Activated CD4-positive, CD25-positive, alpha-beta regulatory T cell treated with anti-CD3 and anti-CD28 coated beads, Interleukin-2, amount 50 U/mL, for 16 hours (primary cell): ENCODE measurements around the gene SYNJ1.
"Not testable (repeated sequence)": the region's sequence is repeated elsewhere in the genome, so short reads cannot be mapped to it uniquely, and the experiment has no call there.

Experiments used
- DNase-seq: peaks from one replicate; pipeline ENCODE4 v3.0.0-alpha.2; 2020; ENCODE audit warnings: low read depth, low spot score

The SYNJ1 gene

GRCh38 chr21:32690085-32690484, 37.7 kb downstream of the SYNJ1 start:
- no peak for DNase-seq

DNA sequence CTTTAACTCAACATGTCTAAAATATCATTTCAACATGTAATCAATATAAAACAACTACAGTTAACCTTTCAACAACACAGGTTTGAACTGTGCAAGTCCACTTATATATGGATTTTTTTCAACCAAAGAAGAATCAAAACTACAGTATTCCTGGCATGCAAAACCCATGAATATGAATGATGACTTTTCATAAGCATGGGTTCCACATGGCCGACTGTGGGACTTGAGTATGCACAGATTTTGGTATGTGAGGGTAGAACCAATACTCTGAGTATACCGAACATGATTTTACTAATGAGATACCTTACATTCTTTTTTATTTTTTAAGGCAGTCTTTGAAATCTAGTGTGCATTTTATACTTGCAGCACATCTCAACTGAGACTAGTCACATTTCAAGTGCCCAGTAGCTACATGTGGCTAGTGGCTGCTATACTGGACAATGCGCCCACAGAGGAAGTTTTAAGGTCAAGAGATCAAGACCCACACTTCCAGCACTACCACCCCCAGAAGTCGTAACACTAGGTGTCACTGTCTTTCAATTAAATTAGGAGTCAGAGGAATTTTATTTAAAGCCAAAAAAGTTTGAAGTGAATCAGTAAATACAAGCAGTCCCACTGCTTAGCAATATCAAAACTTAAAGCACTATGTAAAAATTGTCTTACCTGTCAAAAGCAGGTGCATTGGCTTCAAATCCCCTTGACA, 40.0 kb downstream of the SYNJ1 start:
- no peak for DNase-seq

GRCh38 chr21:32682696-32683474, 44.9 kb downstream of the SYNJ1 start:
- no peak for DNase-seq

GRCh38 chr21:32674731-32675130, 53.1 kb downstream of the SYNJ1 start:
- no peak for DNase-seq

DNA sequence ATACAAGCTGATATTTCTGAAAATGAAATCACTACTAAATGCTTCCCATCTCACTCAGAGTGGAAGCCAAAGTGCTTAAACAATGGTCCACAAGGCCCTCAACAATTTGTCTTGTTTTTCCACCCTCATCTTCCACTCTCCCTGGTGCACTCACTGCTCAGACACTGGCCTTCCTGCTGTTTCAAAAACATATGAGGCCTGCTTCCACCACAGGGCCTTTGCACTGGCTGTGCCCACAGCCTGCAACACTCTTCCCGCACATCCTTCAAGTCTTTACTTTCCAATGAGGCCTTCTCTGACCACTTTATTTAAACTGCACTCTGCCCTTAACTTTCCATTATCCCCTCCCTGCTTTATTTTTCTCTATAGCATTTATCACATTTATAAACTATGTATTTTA, 53.8 kb downstream of the SYNJ1 start:
- DNase-seq = no peak

GRCh38 chr21:32666258-32666657, 61.6 kb downstream of the SYNJ1 start:
- no peak for DNase-seq

GRCh38 chr21:32664095-32664494, 63.7 kb downstream of the SYNJ1 start:
- not testable (repeated sequence) for DNase-seq

DNA sequence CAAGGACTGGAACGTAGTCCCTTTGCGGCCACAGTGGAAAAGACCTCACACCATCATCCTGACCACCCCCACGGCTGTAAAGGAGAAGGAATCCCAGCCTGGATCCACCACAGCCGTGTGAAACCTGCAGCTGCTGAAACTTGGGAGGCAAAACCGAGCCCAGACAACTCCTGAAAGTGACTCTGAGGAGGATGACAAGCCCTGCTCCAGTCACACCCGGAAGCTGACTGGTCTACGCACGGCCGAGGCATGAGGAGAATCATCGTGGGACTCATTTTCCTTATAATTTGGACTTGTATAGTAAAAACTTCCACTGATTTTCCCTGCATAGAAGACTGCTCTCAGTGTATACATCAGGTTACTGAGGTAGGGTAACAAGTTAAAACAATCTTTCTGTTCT, 65.8 kb downstream of the SYNJ1 start:
- DNase-seq = not testable (repeated sequence)

- DNase-seq = not testable (repeated sequence)
Observed at GRCh38 chr21:32661026-32661782, 66.6 kb downstream of the SYNJ1 start.

GRCh38 chr21:32658524-32658923, 69.3 kb downstream of the SYNJ1 start:
- no peak for DNase-seq

GRCh38 chr21:32653326-32653901, 74.4 kb downstream of the SYNJ1 start:
- no peak for DNase-seq

DNA sequence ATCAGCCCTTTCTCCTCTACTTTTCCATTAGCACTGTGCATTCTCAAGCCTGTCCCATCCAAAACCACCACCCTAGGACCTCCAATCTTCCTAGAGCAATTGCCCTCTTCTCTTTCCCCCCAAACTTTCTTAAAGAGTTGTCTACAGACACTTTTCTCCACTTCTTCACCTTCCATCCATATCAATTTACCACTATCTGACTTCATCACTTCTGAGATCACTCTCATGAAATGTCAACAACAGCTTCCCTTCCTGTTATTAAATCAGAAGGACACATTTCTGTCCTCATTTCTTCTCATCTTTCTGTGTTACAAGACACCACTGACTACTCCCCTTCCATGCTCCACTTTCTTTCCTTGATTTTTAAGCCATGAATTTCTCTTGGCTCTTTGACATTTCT, 79.6 kb downstream of the SYNJ1 start:
- no peak for DNase-seq

DNA sequence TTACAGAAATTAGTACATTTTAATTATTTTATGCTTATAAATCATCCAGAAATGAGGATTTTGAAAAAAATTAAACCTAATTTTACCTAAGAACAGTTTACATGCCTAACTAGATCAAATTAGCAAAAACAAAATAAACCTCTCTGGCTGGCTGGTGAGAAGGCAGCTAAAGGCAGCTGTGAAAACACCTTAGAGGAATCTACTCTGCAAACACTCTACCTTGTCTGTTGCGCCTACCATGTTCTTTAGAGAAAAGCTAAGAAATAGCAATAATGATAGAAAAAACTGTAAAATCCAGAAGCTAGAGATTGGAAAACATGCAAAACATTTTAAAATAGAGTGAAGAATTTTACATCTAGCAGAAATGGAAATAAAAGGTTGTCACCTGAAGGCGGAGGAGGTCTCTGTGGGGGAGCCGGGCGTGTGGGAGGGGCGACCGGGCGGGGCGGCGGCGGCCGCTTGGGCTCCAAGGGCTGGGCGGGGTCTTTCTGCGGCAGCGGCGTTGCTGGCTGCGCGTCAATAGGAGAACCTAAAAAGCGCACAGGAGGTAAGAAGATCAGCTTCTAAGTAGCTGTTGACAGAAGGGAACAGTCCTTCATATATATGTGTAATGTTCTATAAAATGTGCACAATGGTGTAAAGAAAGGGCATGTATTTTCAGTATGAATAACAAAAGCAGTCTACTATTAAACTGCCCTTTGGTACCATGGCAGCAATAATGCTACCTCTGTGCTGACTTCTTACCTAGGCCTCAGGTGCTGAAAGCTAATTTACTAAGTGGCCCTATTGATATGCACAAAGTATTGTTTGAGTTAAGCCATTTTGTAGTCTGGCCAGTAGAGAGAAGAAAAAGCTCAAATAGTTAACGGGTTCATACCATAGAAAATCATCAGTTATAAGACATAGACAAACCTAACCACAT, 82.3 kb downstream of the SYNJ1 start:
- no peak for DNase-seq

DNA sequence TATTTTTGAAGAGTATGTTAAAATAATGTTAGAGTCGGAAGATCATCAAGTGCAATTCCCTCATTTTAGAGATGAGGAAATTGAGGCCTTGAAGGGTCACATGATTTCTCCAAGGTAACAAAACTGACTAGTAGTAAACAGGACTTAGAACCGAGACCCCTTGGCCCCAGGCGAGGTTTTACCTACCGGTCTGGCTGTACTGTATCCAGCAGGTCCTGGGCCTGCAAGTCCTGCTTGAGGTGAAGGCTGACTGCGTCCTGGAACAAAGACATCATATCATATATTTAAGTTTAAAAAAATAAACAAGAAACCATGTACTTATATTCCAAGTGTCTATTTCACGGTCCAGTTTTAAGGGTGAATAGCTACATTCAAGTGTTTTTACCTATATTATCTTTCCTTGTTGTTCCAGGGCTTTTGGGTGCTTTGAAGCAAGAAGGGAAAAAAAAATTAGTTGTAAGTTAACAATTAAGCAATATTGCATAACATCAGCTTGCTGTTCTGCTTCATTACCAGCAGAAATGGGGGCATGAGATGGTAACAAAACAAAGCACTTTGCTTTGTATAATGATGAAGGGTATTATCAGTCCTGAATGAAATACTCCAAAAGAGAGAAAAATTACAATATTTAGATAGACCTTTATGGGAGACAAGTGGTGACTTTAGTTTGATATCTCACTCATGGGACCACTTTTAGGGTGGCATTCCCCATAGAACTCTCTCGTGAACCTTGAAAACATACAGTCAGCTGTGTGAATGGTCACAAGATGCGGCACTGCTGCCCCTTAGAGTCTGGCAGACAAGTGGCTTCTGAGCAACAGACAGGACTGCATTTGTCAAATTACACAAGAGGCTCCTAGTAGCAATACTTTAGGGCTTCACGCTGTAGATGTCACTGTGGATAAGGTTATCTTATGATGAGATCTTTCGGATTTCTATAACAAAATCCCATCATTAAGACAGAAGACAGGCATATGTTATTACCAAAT, 85.8 kb downstream of the SYNJ1 start:
- no peak for DNase-seq

DNA sequence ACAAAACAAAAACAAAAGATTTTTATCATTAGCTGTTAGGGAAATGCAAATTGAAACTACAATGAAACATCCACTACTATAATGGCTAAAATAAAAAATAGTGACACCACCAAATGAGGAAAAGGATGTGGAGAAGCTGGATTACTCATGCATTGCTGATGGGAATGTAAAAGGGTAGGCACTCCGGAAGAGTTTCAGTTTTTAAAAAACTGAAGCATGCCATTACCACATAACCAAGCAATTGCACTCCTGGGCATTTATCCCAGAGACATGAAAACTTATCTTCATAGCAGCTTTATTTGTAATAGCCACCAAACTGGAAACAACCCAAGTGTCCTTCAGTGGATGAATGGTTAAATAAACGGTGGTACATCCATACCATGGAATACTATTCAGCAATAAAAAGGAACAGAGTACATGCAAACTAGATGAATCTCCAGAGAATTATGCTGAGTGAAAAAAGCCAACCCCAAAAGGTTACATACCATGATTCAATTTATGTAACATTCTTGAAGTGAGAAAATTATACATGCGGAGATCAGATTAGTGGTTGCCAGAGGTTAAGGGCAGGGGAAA, 101.1 kb downstream of the SYNJ1 start:
- DNase-seq = no peak

DNA sequence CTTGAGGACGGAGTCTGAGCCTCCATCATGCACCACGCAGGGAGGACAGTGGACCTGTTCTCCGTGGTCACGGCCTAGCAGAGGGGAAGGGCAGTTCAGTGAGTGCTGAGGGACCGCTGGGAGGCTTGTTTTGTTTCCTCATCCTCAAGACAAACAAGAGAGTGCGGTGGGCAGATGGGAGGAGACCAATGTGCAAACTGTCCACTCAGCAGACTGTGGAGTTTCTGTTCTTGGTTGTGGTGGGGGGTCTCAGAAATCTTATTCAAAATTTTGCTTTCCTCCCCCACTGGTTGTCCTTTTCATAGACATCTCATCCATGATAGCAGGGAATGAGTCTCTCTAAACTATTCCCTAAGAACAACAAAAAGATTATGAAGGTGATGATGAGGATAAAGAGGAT, 109.6 kb downstream of the SYNJ1 start:
- not testable (repeated sequence) for DNase-seq

GRCh38 chr21:32613436-32614043, 114.3 kb downstream of the SYNJ1 start:
- no peak for DNase-seq

DNA sequence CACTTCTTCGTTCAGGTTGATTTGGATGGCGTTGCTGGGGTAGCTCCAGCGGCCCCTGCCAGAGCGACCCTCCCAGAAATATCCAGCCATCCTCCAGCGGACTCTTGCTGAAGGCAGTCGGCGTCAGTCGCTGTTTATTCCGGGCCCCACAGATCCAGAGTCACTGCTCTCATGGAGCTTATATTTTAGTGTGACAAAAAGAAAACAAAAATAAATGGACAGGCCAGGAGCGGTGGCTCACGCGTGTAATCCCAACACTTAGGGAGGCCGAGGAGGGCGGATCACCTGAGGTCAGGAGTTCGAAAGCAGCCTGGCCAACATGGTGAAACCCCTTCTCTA, 114.8 kb downstream of the SYNJ1 start:
- DNase-seq = no peak
